ENCODE data around the gene DOCK7. TPM values are rescaled to one million over a fixed set of nuclear protein-coding genes. Genes with fewer than 3 reads are reported as not detected.

DOCK7 gene
- total and polyA plus RNA-seq, 2 of the 13 experiments (the other 11 are each of a cell fraction or from before 2014, with no cell fraction given), result 45.7 to 67.2 TPM

DNA sequence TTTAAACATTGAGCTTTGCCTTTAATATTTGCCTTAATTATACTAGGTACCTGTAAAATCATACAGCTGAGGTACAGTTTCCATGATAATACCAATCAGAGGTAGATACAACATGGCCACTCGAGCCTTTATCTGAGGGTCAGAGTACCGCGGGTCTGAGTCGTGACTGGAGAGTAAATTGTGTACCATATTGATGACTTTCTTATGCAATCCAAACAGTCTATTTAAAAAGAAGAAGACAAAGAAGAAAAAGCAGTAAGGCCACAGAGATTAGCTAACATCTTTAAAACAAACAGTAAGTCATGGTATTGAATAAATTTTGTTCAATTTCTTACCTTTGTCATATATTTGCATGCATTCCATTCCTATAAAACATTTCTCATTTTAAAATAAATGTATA is 159.0 kb downstream of the DOCK7 start (continued):
- TF ChIP-seq NAIF1 (CRISPR knock-in tag; IDR thresholded peaks at IDR 0.05; ENCODE audit: borderline replicate concordance), result no peak
- no peak for TF ChIP-seq MBD4 (IDR thresholded peaks at IDR 0.05; ENCODE audit: borderline replicate concordance, low read length)
- TF ChIP-seq ZNF543 (CRISPR knock-in tag; IDR thresholded peaks at IDR 0.05), result no peak
- TF ChIP-seq FOXK2 (IDR thresholded peaks at IDR 0.05), result no peak
- TF ChIP-seq FOXK1 (CRISPR knock-in tag; IDR thresholded peaks at IDR 0.05; ENCODE audit: borderline replicate concordance, low read depth), result 0 out of 2 replicates have a peak, but pooled peaks have one; percentile 20
- TF ChIP-seq MIER3 (CRISPR knock-in tag; IDR thresholded peaks at IDR 0.05; ENCODE audit: borderline replicate concordance), result 0 out of 2 replicates have a peak, but pooled peaks have one; percentile 25
- TF ChIP-seq RARA (CRISPR knock-in tag; IDR thresholded peaks at IDR 0.05), result peak; percentile 58
- TF ChIP-seq HOMEZ (CRISPR knock-in tag; IDR thresholded peaks at IDR 0.05; ENCODE audit: low read depth), result peak; percentile 91; the same call in 1 of the 2 replicates
- TF ChIP-seq ZKSCAN5 (CRISPR knock-in tag; IDR thresholded peaks at IDR 0.05), result no peak
- TF ChIP-seq TMF1 (CRISPR knock-in tag; IDR thresholded peaks at IDR 0.05; ENCODE audit: low read depth), result no peak
- no peak for TF ChIP-seq ZMYM2 (CRISPR knock-in tag; IDR thresholded peaks at IDR 0.05)
- TF ChIP-seq POLR2G (IDR thresholded peaks at IDR 0.05; ENCODE audit: low read depth, low read length), result no peak
- 0 out of 2 replicates have a peak, but pooled peaks have one; percentile 38 for TF ChIP-seq PITX1 (CRISPR knock-in tag; IDR thresholded peaks at IDR 0.05)
- TF ChIP-seq RFXAP (CRISPR knock-in tag; IDR thresholded peaks at IDR 0.05; ENCODE audit: borderline replicate concordance), result no peak
- TF ChIP-seq, protein P1, sequence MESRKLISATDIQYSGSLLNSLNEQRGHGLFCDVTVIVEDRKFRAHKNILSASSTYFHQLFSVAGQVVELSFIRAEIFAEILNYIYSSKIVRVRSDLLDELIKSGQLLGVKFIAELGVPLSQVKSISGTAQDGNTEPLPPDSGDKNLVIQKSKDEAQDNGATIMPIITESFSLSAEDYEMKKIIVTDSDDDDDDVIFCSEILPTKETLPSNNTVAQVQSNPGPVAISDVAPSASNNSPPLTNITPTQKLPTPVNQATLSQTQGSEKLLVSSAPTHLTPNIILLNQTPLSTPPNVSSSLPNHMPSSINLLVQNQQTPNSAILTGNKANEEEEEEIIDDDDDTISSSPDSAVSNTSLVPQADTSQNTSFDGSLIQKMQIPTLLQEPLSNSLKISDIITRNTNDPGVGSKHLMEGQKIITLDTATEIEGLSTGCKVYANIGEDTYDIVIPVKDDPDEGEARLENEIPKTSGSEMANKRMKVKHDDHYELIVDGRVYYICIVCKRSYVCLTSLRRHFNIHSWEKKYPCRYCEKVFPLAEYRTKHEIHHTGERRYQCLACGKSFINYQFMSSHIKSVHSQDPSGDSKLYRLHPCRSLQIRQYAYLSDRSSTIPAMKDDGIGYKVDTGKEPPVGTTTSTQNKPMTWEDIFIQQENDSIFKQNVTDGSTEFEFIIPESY (CRISPR knock-in tag; IDR thresholded peaks at IDR 0.05), result peak; percentile 58; the same call in 1 of the 2 replicates
- no peak for TF ChIP-seq PRMT3 (CRISPR knock-in tag; IDR thresholded peaks at IDR 0.05; ENCODE audit: borderline replicate concordance, low read depth)
- TF ChIP-seq IKZF4 (CRISPR knock-in tag; IDR thresholded peaks at IDR 0.05; ENCODE audit: borderline replicate concordance, low read depth, not compliant biosample characterization), result no peak
- no peak for TF ChIP-seq FOXC1 (CRISPR knock-in tag; IDR thresholded peaks at IDR 0.05; ENCODE audit: borderline replicate concordance)
- TF ChIP-seq, protein P2, sequence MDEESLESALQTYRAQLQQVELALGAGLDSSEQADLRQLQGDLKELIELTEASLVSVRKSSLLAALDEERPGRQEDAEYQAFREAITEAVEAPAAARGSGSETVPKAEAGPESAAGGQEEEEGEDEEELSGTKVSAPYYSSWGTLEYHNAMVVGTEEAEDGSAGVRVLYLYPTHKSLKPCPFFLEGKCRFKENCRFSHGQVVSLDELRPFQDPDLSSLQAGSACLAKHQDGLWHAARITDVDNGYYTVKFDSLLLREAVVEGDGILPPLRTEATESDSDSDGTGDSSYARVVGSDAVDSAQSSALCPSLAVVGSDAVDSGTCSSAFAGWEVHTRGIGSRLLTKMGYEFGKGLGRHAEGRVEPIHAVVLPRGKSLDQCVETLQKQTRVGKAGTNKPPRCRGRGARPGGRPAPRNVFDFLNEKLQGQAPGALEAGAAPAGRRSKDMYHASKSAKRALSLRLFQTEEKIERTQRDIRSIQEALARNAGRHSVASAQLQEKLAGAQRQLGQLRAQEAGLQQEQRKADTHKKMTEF (CRISPR knock-in tag; IDR thresholded peaks at IDR 0.05), result peak; percentile 47; the same call in 1 of the 2 replicates
- peak; percentile 72 for TF ChIP-seq PPARG (CRISPR knock-in tag; conservative IDR thresholded peaks at IDR 0.05)
- peak; percentile 89 for TF ChIP-seq AHDC1 (CRISPR knock-in tag; IDR thresholded peaks at IDR 0.05; ENCODE audit: borderline replicate concordance)

All from HepG2 (cell line).